D721Med (cell line): Measurements from ENCODE around the gene POLA1.

Source experiments
- DNase-seq: peaks from one replicate; pipeline ENCODE4 v3.0.0; 2011; ENCODE audit warnings: low spot score; ENCODE audit not compliant: insufficient read length
- FAIRE-seq: peaks from 2 replicates; lab custom pipeline; 2011; peaks lifted over from hg19 to GRCh38; lab: Jason Lieb, UNC
- CTCF ChIP-seq: IDR thresholded peaks from 2 replicates; pipeline ENCODE4 v1.5.1; 2012; ENCODE audit warnings: mild to moderate bottlenecking, control low read depth; ENCODE audit not compliant: insufficient read depth; ENCODE audit errors: missing control alignments

Gene POLA1

GRCh38 chrX:25034889-25035288 is 341.2 kb downstream of the POLA1 start:
- DNase-seq (no peak), FAIRE-seq (no peak)
- TF ChIP-seq CTCF = no peak

GRCh38 chrX:25039036-25039435 is 345.3 kb downstream of the POLA1 start:
- no peak for DNase-seq
- TF ChIP-seq CTCF = no peak
- no peak for FAIRE-seq

GRCh38 chrX:25043192-25043591 is 349.5 kb downstream of the POLA1 start:
- no peak for DNase-seq
- no peak for FAIRE-seq
- TF ChIP-seq CTCF = no peak
